Measurements from ENCODE around the gene ZNF774.
"Not testable (repeated sequence)": the region's sequence is repeated elsewhere in the genome, so short reads cannot be mapped to it uniquely, and the experiment has no call there.

ZNF774 gene

DNA sequence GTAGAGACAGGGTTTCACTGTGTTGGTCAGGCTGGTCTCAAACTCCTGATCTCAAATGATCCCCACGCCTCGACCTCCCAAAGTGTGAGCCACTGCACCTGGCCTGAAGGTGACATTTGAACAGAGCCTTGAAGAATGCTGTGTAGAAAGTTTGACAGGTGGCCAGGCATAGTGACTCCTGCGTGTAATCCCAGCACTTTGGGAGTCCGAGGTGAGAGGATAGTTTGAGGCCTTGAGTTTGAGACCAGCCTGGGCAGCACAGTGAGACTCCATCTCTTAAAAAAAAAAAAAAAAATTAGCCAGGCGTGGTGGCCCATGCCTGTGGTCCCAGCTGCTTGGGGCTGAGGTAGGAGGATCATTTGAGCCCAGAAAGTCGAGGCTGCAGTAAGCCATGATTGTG, 37.4 kb downstream of the ZNF774 start:
- DNase-seq (ENCODE audit: low spot score), result no peak

DNA sequence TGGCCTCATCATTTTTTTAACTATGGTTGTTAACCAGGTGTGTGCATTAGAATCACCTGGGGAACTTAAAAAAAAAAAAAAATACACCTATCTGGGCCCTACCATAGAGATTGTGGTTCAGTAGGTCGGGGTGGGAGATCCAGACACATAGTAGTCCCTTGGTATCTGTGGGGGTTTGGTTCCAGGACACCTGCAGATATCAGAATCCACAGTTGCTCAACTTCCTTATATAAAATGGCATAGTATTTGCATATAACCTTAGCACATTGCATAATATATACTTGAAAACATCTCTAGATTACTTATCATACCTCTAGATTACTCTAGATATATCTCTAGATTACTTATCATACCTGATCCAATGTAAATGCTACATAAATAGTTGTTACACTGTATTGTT, 41.0 kb downstream of the ZNF774 start:
- DNase-seq (ENCODE audit: low spot score), result no peak

GRCh38 chr15:90394074-90394473, 42.0 kb downstream of the ZNF774 start:
- no peak for DNase-seq (ENCODE audit: low spot score)

DNA sequence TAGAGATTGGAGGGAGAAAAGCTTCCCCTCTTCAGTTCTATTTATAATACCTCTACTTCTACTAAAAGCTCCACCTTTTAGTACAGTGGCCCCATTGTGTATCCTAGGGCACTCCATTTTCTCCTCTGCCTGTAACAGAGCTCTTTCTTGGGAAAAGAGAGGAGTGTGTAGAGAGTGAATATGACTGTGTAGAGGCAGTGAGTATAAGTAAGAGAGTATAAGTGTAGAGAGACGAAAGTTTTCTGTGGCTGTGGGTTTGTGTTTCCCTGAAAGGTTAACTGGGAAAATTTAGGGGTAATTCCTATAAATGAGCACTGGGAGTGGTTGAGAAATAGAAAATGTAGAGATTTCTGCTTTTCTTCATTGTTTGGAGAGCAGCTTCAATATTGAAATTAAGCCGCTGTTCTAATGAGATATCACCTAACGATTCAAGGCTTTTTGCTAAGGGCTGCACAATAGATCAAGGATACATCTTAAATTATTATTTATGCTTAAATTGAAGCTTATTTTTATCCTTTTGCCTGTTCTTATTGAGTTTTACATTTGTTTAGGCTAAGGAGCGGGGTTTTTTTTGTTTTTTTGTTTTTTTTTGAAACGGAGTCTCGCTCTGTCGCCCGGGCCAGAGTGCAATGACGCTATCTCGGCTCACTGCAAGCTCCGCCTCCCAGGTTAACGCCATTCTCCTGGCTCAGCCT, 42.8 kb downstream of the ZNF774 start:
- no peak for DNase-seq (ENCODE audit: low spot score)

- no peak for DNase-seq (ENCODE audit: low spot score)
Measured at GRCh38 chr15:90396321-90396720, 44.2 kb downstream of the ZNF774 start.

DNA sequence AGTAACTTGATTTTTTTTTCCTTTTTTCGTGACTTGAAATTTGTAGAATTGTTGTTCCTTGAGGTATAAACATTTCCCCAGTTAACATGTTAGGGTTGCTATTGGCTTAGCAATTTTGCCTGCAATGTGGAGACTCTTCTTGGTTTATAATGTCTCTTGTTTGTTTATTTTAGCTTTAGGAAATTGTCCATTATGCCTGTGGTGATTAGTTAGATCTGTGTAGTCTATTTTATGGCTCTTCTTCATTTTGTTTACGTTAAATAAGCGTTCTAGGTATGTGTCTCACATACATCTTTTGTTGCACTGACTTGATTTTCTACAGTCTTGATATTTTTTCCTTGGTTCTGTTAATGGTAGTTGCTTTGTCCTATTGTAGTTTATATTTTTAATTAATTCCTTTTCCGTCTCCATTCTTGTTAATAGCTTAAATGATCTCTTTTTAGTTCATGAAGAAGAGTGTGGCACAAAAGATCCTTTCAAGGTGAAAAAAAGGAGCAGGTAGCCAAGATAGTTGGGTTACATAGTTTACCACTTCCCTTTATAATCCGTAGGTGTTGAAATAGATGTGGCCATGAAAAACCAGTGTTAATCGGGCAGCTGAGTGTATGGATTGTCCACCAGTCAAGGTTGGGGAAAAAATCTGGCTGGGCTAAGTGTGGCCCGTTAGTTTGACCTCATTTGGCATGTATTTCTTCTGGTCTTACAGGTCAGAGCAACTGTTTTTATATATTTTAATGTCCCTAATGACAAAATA, 48.1 kb downstream of the ZNF774 start:
- no peak for DNase-seq (ENCODE audit: low spot score)

DNA sequence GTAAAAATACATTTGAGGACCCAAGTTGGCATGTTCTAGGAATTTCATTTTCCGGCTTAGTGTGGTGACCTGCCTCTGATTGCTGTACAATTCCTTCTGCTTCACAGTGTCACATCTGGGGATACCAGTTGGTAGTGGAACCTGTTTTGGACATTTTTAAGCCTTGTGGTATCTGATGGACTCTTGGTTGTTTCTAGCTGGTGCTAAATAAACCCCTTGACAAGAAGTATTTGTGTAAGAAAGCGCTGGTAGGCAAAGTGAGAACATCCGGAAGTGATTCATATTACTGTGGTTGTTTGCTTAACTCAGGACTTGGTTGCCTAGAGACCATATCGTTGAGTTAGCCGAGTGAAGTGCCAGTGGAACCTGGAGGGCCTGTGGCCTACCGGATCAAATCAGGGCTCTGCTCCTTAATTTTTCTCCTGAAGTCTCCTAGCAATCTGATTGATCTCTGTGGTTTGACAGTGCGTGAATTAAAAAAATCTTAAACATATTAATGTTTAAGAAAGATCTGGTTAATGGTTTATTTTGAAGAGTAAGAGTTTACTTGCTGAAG, 48.8 kb downstream of the ZNF774 start:
- DNase-seq (ENCODE audit: low spot score), result peak; percentile 77

DNA sequence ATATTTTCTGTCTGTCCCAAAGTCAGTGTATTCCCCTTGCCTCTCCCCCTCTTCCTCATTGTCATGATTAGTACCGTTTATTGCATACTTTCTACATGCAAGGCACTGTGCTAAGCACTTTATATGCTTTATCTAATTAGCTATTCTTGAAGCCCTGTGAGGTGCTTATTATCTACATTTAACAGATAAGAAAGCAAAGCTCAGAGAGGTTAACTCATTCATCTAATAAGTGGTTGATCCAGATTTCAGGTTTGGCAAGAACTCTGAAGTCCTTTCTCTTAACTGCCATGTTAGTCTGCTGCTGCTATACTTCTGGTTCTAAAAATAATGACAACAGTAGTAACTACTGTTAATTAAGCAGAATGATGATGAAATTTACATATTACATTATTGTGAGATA, 49.4 kb downstream of the ZNF774 start:
- DNase-seq (ENCODE audit: low spot score), result no peak

GRCh38 chr15:90402223-90402622, 50.1 kb downstream of the ZNF774 start:
- no peak for DNase-seq (ENCODE audit: low spot score)

DNA sequence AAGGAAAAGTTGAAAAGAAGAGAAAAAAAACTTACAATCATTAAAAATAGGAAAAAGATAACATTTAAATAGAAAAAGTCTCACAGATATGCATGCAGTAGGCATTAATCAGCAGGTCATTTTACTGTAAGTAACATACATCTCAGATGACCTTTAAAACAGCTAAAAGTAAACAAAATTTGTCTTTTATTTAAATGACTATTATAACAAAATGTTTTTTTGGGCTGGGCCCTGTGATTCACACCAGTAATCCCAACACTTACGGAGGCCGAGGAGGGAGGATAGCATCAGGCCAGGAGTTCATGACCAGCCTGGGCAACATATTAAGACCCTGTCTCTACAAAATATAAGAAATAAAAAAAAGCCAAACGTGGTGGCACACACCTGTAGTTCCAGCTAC, 50.7 kb downstream of the ZNF774 start:
- DNase-seq (ENCODE audit: low spot score), result no peak

GRCh38 chr15:90405055-90405607, 53.0 kb downstream of the ZNF774 start:
- no peak for DNase-seq (ENCODE audit: low spot score)

DNA sequence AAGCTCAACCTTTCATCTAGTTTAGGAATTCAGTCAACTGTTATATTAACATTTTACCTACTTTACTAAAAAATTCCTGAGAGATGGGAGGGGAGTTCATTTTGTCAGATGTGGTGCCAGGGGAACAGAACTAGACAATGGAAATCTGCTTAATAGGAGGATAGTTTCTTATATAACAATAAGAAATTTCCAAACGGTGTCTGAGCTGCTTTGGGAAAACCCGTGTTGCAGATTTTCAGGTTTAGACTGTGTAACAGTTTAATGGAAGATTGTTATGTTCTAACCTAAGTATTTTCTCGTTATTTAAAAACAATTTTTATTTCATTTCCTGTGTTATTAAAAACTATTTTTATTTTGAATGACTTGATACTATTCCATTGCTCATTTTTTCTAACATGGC, 55.3 kb downstream of the ZNF774 start:
- no peak for DNase-seq (ENCODE audit: low spot score)

DNA sequence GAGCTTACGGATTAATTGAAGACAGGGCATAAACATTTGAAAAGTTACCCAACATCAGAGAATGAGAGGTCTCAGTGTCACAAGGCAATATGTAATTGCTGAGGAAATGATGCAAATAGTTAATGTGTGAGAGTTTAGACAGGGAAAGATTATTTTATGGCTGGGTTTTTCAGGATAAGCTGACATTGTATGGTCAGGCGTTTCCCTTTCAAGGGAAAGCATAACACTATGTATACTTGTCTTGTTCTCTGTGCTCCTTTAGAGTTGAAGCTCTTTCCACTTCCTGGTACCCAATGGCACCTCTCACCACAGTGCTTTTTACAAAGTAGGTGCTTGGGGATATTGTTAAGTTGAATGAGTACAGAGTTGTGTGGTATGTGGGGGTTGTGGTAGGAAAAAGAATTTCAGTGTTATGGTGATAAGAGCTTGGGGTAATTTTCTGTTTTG, 55.8 kb downstream of the ZNF774 start:
- DNase-seq (ENCODE audit: low spot score), result no peak

DNA sequence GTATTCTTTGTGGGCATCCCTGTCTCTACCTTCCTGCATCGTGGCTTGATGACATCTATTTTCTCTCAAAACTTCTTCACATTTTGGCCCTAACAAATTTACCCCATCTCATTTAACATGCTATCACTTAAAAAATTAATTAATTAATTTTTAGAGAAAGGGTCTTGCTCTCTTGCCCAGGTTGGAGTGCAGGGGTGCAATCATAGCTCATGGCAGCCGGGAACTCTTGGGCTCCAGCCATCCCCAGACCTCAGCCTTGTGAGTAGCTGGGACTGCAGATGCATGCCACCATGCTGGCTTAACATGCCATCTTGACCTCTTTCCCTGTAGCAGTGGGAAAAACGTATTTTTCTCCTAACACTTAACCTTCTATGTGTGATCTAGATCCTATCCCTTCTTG, 56.6 kb downstream of the ZNF774 start:
- no peak for DNase-seq (ENCODE audit: low spot score)

DNA sequence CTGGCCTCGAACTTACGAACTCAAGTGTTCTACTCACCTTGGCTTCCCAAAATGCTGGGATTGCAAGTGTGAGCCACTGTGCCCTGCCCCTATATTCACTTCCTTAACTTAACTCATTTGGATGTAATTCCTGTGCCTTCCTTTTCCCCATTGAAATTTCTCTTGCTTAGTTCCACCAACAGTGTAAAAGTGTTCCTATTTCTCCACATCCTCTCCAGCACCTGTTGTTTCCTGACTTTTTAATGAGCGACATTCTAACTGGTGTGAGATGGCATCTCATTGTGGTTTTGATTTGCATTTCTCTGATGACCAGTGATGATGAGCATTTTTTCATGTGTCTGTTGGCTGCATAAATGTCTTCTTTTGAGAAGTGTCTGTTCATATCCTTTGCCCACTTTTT, 57.5 kb downstream of the ZNF774 start:
- not testable (repeated sequence) for DNase-seq (ENCODE audit: low spot score)

- not testable (repeated sequence) for DNase-seq (ENCODE audit: low spot score)
Measured at GRCh38 chr15:90410316-90410715, 58.2 kb downstream of the ZNF774 start.

GRCh38 chr15:90411176-90411575, 59.1 kb downstream of the ZNF774 start:
- no peak for DNase-seq (ENCODE audit: low spot score)

Measured in germinal center (tissue), 1 donor.